GM21381 (cell line): ENCODE data around the gene OSBPL6.
A peak's percentile ranks its signal among the peaks of the same experiment; 100 is the strongest.
"Not testable (repeated sequence)": the region's sequence is repeated elsewhere in the genome, so short reads cannot be mapped to it uniquely, and the experiment has no call there.

Experiments
- ATAC-seq: cut with Tn5 transposase; IDR thresholded peaks from one replicate; pipeline ENCODE4 v1.9.1; 2021; ENCODE audit warnings: mild to moderate bottlenecking, moderate library complexity; ENCODE audit not compliant: unreplicated experiment

Gene OSBPL6

GRCh38 chr2:178295906-178296305, 101.6 kb downstream of the OSBPL6 start:
- ATAC-seq, result no peak

- no peak for ATAC-seq
These were observed 102.2 kb downstream of the OSBPL6 start for GRCh38 chr2:178296394-178297090.

- ATAC-seq, result no peak
These were observed 102.7 kb downstream of the OSBPL6 start for GRCh38 chr2:178297091-178297411.

- ATAC-seq, result no peak
These were observed 104.5 kb downstream of the OSBPL6 start for GRCh38 chr2:178298785-178299212.

- no peak for ATAC-seq
These were observed 107.4 kb downstream of the OSBPL6 start for GRCh38 chr2:178301649-178302238.

GRCh38 chr2:178304333-178304732, 110.0 kb downstream of the OSBPL6 start:
- no peak for ATAC-seq

- peak; percentile 88 for ATAC-seq
These were observed 112.2 kb downstream of the OSBPL6 start for GRCh38 chr2:178306352-178307073.

GRCh38 chr2:178307650-178308049, 113.3 kb downstream of the OSBPL6 start:
- ATAC-seq, result no peak

GRCh38 chr2:178309541-178309940, 115.2 kb downstream of the OSBPL6 start:
- no peak for ATAC-seq

- no peak for ATAC-seq
These were observed 120.8 kb downstream of the OSBPL6 start for GRCh38 chr2:178315078-178315477.

GRCh38 chr2:178315488-178315948, 121.2 kb downstream of the OSBPL6 start:
- ATAC-seq, result no peak

- ATAC-seq, result no peak
These were observed 123.5 kb downstream of the OSBPL6 start for GRCh38 chr2:178317811-178318210.

- no peak for ATAC-seq
These were observed 125.8 kb downstream of the OSBPL6 start for GRCh38 chr2:178320011-178320585.

- no peak for ATAC-seq
These were observed 127.8 kb downstream of the OSBPL6 start for GRCh38 chr2:178322068-178322467.

GRCh38 chr2:178323331-178323730, 129.0 kb downstream of the OSBPL6 start:
- not testable (repeated sequence) for ATAC-seq

- ATAC-seq, result no peak
These were observed 129.8 kb downstream of the OSBPL6 start for GRCh38 chr2:178324077-178324476.

GRCh38 chr2:178325268-178325667, 131.0 kb downstream of the OSBPL6 start:
- ATAC-seq, result no peak

GRCh38 chr2:178327516-178327915, 133.2 kb downstream of the OSBPL6 start:
- ATAC-seq, result no peak

GRCh38 chr2:178328037-178328436, 133.7 kb downstream of the OSBPL6 start:
- no peak for ATAC-seq

- no peak for ATAC-seq
These were observed 136.1 kb downstream of the OSBPL6 start for GRCh38 chr2:178330175-178331017.
